ENCODE data around the gene ANKRD55. TPM values are rescaled to one million over a fixed set of nuclear protein-coding genes. Genes with fewer than 3 reads are reported as not detected.

ANKRD55 gene
- total RNA-seq, 1 experiment from 2014 or later = not detected

GRCh38 chr5:56119050-56119449 lies 114.1 kb downstream of the ANKRD55 start:
- H3K27me3 Mint-ChIP-seq (ENCODE audit: insufficient read depth, unreplicated experiment) = no peaks in the 10 kb centered on the region
- no TSS peak for BruUV-seq (replicated peaks)
- H3K4me3 Mint-ChIP-seq (ENCODE audit: unreplicated experiment) = no peak overlapping the region
- ChIA-PET CTCF (interaction anchor here (0.6 kb wide), 1 partner anchor 85 kb away, joined by 3 read pairs; no protein-coding TSS in a partner anchor), POLR2A (no interaction called here)
- H3K9me3 Mint-ChIP-seq (ENCODE audit: unreplicated experiment) = no peaks in the 10 kb centered on the region
- H3K4me1 Mint-ChIP-seq (ENCODE audit: insufficient read depth, unreplicated experiment) = peaks cover 13% of the 10 kb centered on the region
- intact Hi-C loops (cut with micrococcal nuclease) = no loop called here
- no peak for TF ChIP-seq CTCF (IDR thresholded peaks at IDR 0.05; ENCODE audit: unreplicated experiment)
- H3K27ac Mint-ChIP-seq (ENCODE audit: low read depth, unreplicated experiment) = no peak overlapping the region
- DNase-seq (ENCODE audit: unreplicated experiment) = no peak
- H3K36me3 Mint-ChIP-seq (ENCODE audit: insufficient read depth, unreplicated experiment) = no peaks in the 10 kb centered on the region

GRCh38 chr5:56116599-56117141 lies 116.5 kb downstream of the ANKRD55 start:
- Mint-ChIP-seq H3K36me3 (ENCODE audit: insufficient read depth, unreplicated experiment) (no peaks in the 10 kb centered on the region), H3K27me3 (ENCODE audit: insufficient read depth, unreplicated experiment) (no peaks in the 10 kb centered on the region), H3K27ac (ENCODE audit: low read depth, unreplicated experiment) (no peak overlapping the region), H3K4me1 (ENCODE audit: insufficient read depth, unreplicated experiment) (peaks cover 10% of the 10 kb centered on the region), H3K9me3 (ENCODE audit: unreplicated experiment) (no peaks in the 10 kb centered on the region), H3K4me3 (ENCODE audit: unreplicated experiment) (no peak overlapping the region)
- ChIA-PET POLR2A (no interaction called here), CTCF (no interaction called here)
- no peak for TF ChIP-seq CTCF (IDR thresholded peaks at IDR 0.05; ENCODE audit: unreplicated experiment)
- no peak for DNase-seq (ENCODE audit: unreplicated experiment)
- no TSS peak for BruUV-seq (replicated peaks)
- intact Hi-C loops (cut with micrococcal nuclease) = no loop called here

GRCh38 chr5:56115589-56115988 lies 117.5 kb downstream of the ANKRD55 start:
- H3K36me3 Mint-ChIP-seq (ENCODE audit: insufficient read depth, unreplicated experiment) = no peaks in the 10 kb centered on the region
- DNase-seq (ENCODE audit: unreplicated experiment) = no peak
- BruUV-seq (replicated peaks) = no TSS peak
- no peak overlapping the region for H3K27ac Mint-ChIP-seq (ENCODE audit: low read depth, unreplicated experiment)
- H3K4me1 Mint-ChIP-seq (ENCODE audit: insufficient read depth, unreplicated experiment) = peaks cover 13% of the 10 kb centered on the region
- H3K9me3 Mint-ChIP-seq (ENCODE audit: unreplicated experiment) = no peaks in the 10 kb centered on the region
- no peak for TF ChIP-seq CTCF (IDR thresholded peaks at IDR 0.05; ENCODE audit: unreplicated experiment)
- intact Hi-C loops (cut with micrococcal nuclease) = no loop called here
- no peak overlapping the region for H3K4me3 Mint-ChIP-seq (ENCODE audit: unreplicated experiment)
- no peaks in the 10 kb centered on the region for H3K27me3 Mint-ChIP-seq (ENCODE audit: insufficient read depth, unreplicated experiment)
- ChIA-PET CTCF (no interaction called here), POLR2A (interaction anchor here (1.1 kb wide), 1 partner anchor 121 kb away, joined by 5 read pairs; the partner anchor contains the start of gene IL6ST)

GRCh38 chr5:56112526-56113121 lies 120.5 kb downstream of the ANKRD55 start:
- TF ChIP-seq CTCF (IDR thresholded peaks at IDR 0.05; ENCODE audit: unreplicated experiment) = no peak
- peak overlapping the region; percentile 21 for H3K4me3 Mint-ChIP-seq (ENCODE audit: unreplicated experiment)
- intact Hi-C loops (cut with micrococcal nuclease) = loop anchor here (1.0 kb wide), 2 partner anchors 12 to 117 kb away; no protein-coding TSS in a partner anchor
- no peaks in the 10 kb centered on the region for H3K9me3 Mint-ChIP-seq (ENCODE audit: unreplicated experiment)
- ChIA-PET POLR2A (interaction anchor here (0.6 to 2.6 kb wide), 7 partner anchors 11 to 1023 kb away, joined by 3 to 9 read pairs (median 3); partner anchors contain the start of gene IL6ST), CTCF (interaction anchor here (0.7 kb wide), 1 partner anchor 78 kb away, joined by 3 read pairs; no protein-coding TSS in a partner anchor)
- peaks cover 17% of the 10 kb centered on the region for H3K4me1 Mint-ChIP-seq (ENCODE audit: insufficient read depth, unreplicated experiment)
- no peaks in the 10 kb centered on the region for H3K27me3 Mint-ChIP-seq (ENCODE audit: insufficient read depth, unreplicated experiment)
- H3K36me3 Mint-ChIP-seq (ENCODE audit: insufficient read depth, unreplicated experiment) = no peaks in the 10 kb centered on the region
- peak overlapping the region; percentile 54 for H3K27ac Mint-ChIP-seq (ENCODE audit: low read depth, unreplicated experiment)
- peak; percentile 96 for DNase-seq (ENCODE audit: unreplicated experiment)
- BruUV-seq (replicated peaks) = no TSS peak
